Stimulated activated CD8-positive, alpha-beta memory T cell treated with anti-CD3 and anti-CD28 coated beads, Interleukin-7, amount 100 ng/mL, for 48 hours (primary cell): Measurements from ENCODE around the gene FGFR2.

ENCODE experiments used
- DNase-seq, 2 donors: peaks; one replicate each; pipeline ENCODE4 v3.0.0-alpha.2; 2020; ENCODE audit warnings: low read depth in 1 of 2; ENCODE audit errors: extremely low read depth in 1 of 2

The FGFR2 gene

DNA sequence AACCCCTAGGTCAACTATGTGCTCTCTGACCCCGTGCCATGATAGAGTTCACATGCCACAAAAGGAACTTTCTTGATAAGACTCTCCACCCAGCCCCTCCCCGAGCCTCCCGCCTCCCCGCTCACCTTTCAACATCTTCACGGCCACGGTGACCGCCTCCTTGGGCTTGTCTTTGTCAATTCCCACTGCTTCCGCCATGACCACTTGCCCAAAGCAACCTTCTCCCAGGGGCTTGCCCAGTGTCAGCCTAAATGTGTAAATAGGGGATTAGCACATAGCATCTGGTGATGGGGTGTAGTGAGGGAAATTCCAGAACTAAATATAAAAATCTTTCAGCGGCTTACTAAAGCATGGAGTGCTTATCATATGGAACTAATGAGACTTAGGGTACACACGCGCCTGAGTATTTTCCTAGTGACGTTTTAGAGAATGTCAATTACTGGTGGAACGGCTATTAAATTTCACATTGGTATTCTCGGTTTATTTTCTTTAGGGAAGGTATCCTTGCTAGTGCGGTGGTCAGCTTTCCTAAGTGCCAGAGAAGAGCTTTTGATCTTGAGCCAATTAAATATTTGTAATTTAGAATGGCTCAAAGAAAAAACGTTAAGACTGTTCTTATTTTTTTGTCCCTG, 97.4 kb downstream of the FGFR2 start:
- DNase-seq, result no peak

DNA sequence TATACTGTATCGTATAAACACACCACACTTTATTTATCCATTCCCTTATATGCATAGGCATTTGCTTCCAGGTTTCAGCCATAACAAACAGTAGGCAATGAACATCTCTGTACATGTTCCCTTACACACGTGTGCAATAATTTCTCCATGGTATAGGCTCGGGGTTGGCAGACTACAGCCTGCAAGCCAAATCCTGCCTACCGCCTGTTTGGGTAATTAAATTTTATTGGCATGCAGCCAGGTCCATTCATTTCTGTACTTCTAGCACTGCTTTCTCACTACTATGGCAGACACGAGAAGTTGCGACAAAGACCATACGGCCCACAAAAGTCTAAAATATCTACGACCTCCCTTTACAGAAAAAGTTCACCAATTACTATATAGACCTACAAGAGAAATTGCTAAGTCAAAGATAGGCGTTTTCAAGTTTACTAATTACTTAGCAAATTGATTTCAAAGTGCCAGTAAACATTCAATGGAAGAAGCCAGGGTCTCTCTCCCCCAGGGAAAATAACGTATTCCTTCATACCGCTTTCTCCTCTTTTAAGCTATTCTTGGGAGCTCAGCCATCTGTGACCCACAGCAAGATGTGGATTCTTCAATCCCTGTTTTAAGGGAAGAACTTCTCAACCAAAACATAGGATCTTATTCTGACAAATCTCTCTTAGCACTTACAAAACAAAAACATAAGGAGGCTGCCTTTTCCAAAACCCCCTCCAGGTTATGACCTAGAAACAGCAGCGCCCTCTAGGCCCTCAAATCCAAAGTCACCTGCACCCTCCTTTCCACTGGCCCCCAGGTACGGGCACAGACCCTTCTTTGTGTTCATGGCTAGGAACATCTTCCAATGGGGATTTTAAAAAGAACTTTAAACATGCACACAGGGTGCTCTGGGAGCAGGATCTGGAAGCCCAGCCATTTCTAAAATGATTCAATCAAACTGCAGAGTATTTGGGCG, 100.5 kb downstream of the FGFR2 start:
- DNase-seq, result no peak

DNA sequence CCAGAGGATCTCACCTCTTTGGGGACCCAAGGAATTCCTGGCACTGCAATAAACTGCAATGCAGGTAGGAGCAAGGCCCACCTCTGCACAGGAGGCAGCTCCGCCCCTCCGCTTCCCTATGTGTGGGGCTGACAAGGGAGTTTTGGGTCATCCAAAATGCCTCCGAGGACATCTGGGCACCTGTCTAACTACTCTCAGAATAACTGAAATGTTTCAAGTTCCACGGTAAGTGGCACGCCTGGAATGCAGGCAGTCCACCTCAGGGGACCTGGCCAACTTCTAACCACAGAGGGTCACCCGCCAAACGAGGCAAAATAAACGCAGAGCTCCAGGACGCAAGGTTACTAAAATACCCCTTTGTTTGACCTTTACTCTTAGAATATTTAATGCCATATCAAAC, 102.5 kb downstream of the FGFR2 start:
- no peak for DNase-seq

DNA sequence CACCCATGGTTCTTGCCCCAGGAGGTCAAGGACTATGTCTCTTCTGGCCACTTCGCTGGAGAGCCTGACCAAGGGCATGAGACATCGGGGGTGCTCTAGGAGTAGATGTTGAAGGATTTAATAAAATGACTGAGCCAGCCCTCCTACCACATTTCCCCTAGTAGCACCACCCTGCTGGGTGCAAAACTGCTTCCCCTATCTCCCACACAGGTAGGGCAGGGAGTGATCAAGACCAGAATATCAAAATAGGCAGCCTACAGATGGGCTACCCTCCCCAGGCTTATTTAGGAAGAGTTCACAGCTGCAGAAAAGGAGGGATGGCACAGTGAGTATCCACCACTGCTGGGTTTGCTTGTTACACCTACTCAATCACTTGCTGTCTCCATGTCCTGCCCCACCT, 103.9 kb downstream of the FGFR2 start:
- DNase-seq, result no peak

DNA sequence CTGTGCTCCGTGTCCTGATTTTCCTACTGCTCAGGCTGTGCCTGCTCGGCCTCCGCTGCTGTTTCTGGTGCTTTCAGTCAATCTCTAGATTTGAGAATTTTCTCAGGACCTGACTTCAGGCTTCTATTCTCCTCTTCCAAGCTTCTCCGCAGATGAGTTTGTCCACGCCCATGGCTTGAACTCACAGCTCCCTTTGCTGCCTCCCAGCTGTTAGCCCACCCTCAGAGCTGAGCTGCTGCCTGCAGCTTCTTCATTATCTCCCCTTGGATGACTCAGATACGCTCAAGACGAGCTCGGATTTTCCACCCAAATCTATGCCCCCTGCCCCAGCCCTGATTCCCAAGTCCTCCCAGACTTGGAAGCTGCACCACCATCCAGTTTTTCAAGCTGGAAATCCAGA, 104.7 kb downstream of the FGFR2 start:
- no peak for DNase-seq

DNA sequence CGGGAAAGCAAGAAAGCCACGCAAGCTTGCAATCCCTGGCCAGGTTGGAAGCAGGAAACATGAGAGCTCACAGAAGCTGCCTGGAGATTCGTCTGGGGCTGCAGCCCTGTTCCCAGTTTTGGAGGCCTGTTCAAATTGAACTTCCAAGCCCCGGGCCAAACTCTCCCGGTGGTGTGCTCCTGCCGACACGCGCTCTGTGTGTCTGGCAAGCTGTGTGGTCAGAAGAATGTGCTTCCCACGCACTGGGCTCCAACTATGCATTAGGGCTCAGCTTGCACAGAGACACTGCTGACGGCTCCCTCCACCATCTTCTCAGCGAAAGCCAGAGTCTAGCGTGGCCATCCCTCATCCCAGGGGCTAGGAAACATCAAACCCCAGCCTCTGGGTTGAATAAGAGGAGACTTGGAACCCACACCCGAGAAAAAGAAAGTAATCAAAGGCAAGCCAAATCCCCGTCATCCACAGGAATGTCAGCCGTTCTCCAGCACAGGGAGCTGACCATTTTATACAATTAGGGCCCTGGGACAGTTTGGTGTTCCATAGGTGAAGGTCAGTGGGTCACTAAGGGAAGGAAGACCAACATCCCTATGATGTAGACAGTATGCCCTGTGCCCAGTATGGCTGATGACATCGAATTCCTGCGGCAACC, 107.2 kb downstream of the FGFR2 start:
- DNase-seq, result no peak

DNA sequence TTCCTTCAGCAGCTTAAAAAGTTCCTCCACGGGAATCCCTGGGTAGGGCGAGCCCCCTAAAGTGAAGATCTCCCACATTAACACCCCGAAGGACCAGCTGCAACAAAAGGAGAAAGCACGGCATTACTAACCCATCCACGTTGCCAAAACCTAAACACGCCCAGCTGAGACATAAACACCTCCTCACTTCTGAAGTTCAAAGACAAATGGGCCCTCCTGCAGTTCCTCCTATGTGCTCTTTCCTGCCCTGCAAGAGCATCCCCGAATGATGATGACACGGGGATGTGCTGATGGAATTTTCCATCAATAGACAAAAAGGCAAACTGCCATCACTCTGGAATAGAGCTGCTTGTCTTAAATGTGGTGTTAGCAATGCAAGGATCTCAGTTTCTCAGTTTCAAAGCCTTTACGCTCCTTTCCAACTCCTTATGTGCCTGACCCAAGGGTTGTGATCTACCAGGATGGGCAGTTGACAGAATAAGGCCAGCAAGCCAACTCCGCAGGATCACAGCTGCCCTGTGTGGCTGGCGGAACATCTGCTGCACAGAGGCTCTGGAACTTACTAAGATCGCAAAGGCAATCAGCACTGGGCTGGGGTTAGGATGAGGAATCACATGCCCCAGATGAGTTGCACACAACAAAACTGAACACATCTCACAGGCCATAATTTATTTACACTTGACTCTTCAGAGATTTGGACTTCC, 112.7 kb downstream of the FGFR2 start:
- DNase-seq, result no peak

DNA sequence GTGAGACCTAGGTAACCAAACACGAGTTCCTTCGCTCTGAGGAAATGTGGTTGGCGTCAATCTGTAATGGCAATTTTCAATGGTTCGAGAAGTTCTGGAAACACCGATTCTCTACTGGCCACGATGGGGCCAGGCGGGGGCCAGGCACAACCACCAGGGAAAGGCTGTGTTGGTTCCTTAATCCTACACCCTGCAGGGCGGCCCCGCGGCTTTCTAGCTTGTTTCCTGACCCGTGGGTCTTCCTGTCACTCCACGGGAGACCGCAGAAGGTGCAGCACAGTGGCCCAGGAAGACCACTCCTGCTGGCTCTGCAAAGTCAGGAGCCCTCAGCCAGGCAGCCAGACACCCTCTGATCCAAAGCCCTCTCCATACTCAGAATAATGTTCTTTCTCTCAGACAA, 113.4 kb downstream of the FGFR2 start:
- no peak for DNase-seq

DNA sequence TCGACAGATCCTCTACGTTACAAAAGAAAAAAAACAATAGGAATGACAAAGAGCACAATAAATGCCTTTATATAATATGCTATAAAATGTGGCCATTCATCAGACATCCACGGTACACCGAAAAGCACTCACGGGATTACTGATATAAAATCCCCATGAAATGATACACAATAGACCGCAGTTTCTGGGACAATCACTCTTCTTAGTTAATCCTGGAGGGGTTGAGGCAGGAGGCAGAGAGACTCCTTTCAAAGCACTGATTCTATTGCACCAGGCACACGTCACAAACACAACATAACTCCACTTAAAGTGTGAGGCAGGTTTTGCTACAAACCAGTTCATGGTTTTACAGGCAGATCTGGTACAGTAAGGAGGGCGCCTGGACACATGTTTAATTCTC, 113.8 kb downstream of the FGFR2 start:
- DNase-seq, result no peak

DNA sequence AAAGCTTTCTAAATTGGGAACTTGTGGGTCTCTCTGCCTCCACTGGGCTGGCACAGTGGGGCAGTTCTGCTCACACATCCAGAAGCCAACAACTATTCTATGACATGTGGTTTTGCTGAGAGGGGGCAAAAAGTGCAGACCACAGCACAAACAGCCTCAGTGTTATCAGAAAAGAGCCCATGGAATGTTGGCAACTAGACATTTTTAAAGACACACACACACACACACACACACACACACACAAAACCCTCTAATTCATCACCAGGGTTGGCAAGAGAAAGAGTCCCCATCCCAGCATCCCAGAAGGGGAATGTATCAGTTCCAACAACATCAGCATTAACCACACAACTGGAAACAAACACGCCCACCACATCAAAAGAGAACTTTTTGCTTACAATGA, 117.1 kb downstream of the FGFR2 start:
- DNase-seq, result no peak

DNA sequence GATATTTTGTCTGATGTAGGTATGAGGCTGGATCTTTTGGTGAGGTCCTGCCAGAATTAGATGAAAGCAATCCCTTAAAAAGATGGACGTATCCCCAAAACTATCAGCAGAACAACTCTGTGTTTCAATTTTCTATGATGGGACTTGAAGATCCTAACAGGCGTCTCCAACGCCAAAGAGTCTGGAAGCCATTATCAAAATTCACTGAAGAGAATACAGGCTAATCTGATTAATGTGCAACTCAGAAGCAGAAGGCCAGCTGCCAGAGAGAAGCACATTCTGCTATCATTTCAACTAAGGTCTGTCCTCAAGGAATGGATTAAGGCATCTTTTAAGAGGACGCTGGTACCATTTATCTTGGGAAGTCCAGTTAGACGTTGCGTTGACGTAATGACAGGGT, 119.7 kb downstream of the FGFR2 start:
- DNase-seq, result no peak

DNA sequence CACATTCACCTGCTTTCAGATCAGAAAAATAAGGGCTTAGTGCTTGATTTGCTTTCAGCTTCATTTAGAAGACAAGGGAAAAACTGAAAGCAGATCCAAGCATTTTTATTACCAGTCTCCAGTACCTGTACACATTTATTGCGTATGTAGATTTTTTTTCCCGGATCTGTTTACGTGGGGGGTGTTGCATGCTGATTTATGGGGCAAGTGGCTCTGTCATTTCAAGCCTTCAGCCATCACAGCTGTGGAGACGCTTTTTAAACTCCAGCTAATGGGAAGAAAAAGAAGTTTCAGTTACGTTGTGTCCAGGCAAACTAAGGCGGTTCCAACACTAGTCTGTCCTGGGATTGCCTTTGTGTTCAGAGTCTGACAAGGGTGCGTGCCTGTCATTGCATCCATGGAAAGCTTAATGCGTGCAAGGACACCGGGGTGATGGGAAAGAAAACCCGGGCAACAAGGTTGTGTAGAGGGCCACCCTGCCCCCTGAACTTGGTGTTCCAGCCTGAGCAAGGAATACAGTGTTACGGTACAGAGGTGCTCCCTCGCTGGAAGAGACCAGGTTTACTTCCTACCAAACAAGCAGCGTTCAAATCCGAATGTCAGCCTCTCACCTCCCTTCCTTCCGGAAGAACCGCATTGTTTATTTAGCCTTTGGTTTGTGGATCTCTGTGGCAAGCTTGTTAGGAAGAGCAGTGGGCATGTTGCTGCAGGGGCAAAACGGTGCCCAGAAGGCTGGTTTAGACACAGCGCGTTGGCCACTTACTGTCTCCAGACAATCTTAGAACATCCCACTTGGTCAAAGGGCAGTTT, 128.2 kb downstream of the FGFR2 start:
- no peak for DNase-seq

DNA sequence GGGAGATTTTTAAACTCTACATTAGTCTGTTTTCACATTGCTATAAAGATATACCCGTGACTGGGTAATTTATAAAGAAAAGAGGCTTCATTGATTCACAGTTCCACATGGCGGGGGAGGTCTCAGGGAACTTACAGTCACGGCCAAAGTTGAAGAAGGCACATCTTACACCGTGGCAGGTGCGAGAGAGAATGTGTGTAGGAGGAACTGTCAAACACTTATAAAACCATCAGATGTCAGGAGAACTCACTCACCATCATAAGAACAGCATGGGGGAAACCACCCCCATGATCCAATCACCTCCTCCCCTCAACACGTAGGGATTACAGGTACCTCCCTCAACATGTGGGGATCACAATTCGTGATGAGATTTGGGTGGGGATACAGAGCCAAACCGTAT, 129.5 kb downstream of the FGFR2 start:
- no peak for DNase-seq

DNA sequence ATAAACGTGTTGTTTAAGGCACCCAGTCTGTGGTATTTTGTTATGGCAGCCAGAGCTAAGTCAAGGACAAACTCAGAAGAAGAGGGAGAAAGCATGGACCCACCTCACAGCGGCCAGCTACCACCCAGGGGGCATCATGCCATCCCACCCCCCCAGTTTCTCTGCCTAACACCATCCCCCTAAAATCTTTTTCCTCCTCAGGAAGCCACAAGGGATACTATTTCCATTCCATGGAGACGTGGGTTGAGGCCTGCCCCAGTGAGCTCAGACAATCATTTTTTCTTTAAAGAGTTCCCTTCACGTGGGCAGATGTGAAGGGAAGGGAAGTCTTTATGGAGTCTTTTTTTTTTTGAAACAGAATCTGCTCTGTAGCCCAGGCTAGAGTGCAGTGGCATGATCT, 131.8 kb downstream of the FGFR2 start:
- no peak for DNase-seq

DNA sequence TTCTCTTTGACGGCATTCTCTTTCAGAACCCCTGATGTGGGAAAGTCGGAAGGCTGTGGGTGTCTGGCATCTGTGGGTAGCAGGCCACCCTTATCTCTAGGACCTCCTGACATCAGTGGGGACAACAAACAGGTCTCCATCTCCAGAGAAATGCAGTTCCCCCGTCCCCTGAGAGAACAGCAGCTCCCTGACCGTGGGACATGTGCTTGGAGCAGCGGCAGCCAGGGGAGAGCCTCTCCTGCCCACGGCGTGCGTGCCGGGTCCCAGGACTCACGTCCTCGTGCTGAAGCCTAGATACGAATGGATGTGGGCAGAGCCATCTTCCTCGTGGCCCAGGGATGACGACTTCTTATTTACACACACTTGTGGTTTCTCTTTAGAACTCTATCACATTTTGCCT, 133.0 kb downstream of the FGFR2 start:
- no peak for DNase-seq

DNA sequence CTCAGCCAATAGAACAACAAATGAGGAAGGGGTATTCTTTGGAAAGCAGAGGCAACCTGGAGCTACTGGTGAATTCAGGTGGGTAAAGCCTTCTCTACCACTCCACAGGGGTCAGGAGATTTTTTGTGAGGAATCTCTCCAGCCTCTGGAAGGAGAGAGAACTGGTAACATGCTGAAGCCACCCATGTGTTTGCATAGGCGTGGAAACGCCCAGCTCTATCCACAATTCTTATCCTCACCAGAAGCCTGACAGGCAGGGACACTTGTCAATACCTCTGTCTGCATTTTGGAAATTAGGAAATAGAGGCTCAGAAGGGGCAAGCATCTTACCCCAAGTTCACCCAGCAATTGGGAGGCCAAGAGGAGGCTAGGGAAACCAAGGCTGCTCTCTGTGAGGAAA, 133.7 kb downstream of the FGFR2 start:
- no peak for DNase-seq

DNA sequence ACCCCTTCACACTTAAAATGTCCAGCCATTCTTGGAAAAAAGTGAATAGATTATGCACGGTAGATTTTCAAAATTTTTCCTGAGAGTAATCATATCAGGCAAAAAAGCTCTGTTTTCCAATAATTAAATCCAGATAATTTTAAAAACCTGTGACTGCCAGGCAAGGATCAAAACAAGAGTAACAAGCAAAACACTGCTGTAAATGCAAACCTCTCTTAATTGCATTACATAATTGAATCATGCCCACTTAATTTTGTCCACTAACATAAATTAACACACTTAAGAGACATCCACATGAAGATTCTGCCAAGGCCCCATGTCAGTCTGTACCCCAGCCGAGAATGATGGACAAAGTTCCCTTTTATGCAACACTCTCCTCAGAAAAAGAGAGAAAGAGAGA, 135.3 kb downstream of the FGFR2 start:
- no peak for DNase-seq

DNA sequence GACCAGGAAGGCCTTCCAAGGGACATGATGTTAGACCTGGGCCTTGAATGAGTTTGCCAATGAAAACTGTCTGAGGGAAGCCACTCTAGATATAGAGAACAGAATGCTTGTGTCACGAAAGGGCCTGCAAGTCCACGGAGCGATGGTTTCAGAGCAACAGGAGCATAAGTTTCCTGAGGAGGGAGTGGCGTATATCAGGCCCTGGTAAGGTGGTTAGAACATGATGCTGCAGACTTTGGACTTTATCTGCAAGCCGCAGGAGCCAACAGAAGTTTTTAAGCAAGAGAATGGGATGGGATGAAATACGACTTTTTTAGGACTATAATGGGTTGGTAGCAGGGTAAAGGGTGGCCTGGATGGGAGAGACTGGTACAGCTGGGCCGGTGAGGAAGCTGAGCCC, 136.0 kb downstream of the FGFR2 start:
- no peak for DNase-seq

DNA sequence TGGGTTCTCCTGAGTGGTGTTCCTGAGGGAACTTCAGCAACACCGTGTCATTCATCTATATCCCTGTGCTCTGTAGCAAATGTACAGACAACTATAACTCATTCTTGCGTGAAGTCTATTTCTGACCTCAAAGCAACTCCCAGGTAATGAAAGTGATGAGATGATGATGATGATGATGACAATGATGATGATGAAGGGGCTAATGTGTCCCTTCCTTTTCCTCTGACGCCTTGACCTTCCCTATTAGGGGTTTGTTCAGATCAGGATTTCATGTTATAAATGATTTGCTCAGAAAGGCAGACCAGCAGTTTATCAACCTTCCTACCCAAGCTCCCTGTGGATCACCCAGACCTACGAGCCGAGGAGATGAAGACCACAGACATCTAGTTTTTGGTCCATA, 136.9 kb downstream of the FGFR2 start:
- DNase-seq, result no peak

DNA sequence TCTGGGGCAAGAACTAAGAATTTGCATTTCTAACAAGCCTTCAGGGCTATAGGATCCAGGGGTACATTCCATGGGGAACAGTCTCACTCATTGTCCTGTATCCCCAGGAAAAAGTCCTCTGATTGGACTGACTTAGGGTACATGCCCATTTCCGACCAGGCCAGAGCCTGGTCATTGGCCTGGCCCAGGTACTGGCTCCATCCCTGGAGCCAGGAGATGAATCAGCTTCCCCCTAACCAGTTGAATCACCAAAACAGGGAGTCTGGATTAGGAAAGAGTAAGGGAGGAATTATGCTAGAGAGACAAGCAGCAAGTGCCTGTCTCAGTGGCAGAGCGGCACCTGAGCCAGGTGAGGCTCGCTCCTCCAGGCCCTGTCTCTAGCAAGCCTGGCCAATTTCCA, 137.5 kb downstream of the FGFR2 start:
- no peak for DNase-seq
